Stimulated activated CD4-positive, alpha-beta T cell treated with anti-CD3 and anti-CD28 coated beads, Interleukin-12 subunit alpha, Interleukin-12 subunit beta, amount 100 ng/mL, for 24 hours (primary cell): Measurements from ENCODE around the gene COL24A1.
"Not testable (repeated sequence)": the region's sequence is repeated elsewhere in the genome, so short reads cannot be mapped to it uniquely, and the experiment has no call there.

Source experiments
- DNase-seq, 2 experiments: peaks; one replicate each; pipeline ENCODE4 v3.0.0-alpha.2; 2020; ENCODE audit warnings: low read depth in 2 of 2

Gene COL24A1

GRCh38 chr1:86153836-86154235, 2.7 kb downstream of the COL24A1 start:
- no peak for DNase-seq

DNA sequence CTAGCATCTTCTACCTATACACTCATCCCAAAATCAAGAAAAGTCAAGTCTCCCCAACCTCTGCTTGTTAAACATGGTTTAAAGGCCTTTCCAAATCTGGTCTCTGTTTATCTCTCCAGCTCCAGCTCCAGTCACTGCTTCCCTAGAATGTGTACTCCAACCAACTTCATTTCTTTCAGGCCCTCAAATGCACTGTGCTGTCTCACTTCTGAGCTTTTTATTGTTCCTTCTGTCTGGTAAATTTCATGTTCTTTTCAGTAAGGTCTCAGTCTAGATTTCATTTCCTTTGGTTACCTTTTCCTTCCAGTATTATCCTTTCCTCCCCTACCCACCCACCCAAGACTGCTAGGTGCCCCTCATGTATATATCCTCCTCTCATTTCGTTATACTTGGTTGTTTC, 3.7 kb downstream of the COL24A1 start:
- no peak for DNase-seq

GRCh38 chr1:86151427-86151826, 5.1 kb downstream of the COL24A1 start:
- DNase-seq = no peak

DNA sequence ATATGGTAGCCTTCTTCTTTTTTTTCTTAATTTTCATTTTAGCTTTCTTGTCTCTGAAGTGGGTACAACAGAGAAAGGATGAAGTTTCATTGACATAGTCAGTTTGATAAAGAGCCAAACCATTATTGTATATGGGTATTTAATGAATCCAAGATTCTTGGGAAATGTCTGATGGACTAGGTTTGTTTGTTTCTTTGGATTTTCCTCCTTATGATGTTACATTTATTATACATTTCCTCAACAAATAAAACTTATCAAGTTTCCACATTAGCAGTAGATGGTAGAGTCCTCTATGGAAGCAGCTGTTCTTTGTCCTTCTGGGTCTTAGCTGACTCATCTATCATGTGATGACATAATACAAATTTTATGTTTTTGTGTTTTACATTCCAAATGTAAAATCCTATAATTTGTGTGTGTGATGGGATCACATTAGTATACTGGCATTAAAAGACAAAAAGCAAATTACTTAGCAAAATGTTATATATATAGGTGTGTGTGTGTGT, 6.0 kb downstream of the COL24A1 start:
- no peak for DNase-seq

DNA sequence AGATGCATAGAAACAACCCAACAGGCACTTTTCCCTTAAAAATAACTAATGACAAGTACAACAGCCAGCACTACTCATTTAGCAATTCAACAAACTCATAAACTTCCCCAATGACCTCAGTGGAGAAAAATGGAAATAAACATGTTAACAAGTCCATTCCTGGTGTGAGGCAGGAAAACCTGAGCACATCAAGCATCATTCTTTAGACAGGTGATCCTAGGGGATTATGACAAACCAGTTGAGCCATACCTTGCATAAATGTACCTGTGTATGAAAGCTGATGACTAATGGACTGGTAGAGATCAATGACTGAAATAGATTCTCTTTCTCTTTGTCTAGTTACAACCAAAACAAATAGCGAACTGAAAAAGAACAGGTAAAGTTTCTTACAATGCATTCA, 7.0 kb downstream of the COL24A1 start:
- no peak for DNase-seq

DNA sequence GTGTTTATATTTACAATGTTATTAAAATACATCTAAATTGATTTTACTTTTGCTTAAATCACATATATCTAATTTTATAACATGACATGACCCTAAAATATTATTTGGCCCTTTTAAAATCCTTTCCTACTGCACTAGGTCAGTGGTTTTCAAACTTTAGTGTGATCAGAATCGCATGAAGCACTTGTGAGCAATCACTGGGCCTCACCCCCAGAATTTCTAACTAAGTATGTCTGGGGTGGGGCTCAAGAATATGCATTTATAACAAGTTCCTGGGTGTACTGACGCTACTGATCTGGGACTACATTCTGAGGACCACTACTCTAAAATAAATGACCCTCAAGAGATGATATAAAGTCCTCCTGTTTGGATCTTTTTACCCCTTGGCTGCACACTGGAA, 8.8 kb downstream of the COL24A1 start:
- DNase-seq = no peak

DNA sequence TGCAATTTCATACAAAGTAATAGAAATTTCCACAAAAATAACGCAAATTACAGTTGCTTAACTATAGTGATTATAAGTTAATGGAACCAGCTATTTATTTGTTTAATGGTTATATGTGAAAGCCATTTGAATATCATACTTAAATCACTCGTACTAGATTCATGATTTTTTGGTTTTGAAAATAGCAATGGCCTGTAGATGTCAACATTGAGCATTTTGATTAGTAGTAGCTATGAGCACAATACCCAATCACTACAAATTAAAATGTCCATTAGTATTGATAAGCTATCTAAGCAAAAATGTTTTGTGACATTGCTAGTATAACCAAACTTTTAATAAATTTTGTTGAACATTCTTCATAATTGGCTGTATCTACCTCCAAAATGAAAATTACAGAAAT, 10.0 kb downstream of the COL24A1 start:
- no peak for DNase-seq

DNA sequence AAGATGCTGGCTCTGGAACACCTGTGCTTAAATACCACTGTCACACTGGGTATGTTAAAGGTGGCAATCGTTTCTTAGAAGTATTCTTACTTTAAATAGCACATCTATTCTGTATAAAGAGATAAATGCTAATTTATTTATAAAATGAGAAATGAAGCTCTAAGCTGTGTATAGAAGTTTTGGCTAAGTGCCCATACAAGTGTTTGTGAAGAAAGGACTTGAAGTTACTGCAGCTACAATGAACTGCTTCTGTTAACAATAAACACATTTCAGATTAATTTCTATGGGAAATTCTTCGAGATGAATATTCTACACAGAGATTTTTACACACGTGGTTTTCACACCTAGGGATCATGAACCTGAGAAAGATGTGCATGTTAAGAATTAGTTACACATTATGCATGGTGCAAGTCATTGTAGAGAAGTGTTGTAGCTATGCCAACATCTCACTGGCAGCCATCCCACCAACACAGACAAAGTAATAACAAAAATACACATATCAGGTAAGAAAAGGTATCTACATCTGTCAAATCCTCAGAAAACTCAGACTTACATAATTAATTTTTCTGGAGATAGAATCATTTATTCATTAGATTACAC, 16.2 kb downstream of the COL24A1 start:
- no peak for DNase-seq

GRCh38 chr1:86138746-86139145, 17.8 kb downstream of the COL24A1 start:
- DNase-seq = no peak

- DNase-seq = no peak
Observed at GRCh38 chr1:86137436-86137835, 19.1 kb downstream of the COL24A1 start.

GRCh38 chr1:86119214-86119764, 37.3 kb downstream of the COL24A1 start:
- no peak for DNase-seq

DNA sequence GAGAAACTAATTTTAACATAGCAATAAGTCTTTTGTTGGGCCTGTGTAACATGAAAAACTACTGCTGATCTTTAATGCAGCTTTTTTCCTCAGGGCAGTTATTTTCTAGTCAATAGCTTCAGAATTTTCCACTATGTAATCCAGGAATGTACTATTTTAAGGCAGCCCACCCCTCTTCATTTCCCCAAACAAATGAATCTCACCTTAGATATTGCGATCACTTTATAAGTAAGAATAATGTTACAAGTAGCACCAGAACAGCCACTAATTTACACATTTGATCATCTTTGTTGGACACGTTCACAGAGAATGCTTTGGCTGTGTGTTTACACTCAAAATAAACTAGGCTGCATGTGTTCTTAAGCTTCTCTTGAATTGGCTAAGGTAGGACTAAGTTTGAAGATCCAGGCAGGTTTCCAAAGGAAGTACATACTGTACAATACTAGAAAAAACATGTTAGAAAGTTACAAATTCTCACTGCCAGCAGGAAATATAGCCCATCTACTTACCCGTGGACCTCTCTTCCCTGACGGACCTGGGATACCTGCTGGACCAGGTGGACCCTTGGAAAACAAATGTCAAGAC, 41.7 kb downstream of the COL24A1 start:
- no peak for DNase-seq

GRCh38 chr1:86114236-86114635, 42.3 kb downstream of the COL24A1 start:
- no peak for DNase-seq

DNA sequence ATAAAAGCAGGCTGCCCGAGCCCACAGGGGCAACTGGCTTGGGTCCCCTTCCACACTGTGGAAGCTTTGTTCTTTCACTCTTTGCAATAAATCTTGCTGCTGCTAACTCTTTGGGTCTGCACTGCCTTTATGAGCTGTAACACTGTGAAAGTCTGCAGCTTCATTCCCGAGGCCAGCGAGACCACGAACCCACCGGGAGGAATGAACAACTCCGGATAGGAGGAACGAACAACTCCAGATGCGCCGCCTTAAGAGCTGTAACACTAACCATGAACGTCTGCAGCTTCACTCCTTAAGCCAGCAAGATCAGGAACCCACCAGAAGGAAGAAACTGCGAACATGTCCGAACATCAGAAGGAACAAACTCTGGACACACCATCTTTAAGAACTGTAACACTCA, 45.0 kb downstream of the COL24A1 start:
- not testable (repeated sequence) for DNase-seq

GRCh38 chr1:86110451-86111129, 46.0 kb downstream of the COL24A1 start:
- no peak for DNase-seq

DNA sequence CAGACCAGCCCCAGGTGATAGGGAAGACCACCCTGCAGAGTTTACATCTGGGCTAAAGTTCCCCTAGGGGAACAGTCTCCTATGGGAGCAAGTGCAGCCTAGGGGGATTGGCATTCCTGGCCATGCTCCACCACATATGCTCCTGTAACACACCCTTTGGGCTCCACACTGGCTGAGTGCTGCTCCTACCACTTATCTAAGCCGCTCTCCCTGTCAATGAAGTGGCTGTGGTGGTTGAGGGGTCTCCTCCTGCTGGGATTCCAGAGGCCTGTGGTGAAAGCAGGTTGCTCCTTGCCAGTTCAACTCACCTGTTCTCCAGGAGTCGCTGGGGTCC, 51.1 kb downstream of the COL24A1 start:
- no peak for DNase-seq

- no peak for DNase-seq
Observed at GRCh38 chr1:86104606-86105532, 51.7 kb downstream of the COL24A1 start.

- no peak for DNase-seq
Observed at GRCh38 chr1:86101616-86102015, 55.0 kb downstream of the COL24A1 start.

DNA sequence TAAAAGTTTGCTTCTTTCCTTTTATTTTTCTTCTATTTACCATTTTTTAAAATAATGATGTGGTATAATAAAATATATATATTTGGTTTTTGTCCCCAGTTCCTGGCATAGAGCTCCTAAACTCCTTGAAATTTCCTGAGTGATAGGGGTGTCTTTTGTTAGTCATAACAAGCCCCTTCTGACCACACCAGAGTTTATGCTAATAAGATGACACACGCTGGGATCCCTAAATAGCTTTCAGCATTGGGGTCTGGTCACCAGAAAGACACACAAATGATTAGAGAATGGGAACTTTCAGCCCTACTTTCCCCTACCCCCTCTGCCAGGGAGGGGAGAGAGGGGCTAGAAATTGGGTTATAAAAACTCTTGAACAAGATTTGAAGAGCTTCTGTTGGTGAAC, 56.2 kb downstream of the COL24A1 start:
- DNase-seq = no peak

GRCh38 chr1:86089765-86090164, 66.8 kb downstream of the COL24A1 start:
- no peak for DNase-seq

DNA sequence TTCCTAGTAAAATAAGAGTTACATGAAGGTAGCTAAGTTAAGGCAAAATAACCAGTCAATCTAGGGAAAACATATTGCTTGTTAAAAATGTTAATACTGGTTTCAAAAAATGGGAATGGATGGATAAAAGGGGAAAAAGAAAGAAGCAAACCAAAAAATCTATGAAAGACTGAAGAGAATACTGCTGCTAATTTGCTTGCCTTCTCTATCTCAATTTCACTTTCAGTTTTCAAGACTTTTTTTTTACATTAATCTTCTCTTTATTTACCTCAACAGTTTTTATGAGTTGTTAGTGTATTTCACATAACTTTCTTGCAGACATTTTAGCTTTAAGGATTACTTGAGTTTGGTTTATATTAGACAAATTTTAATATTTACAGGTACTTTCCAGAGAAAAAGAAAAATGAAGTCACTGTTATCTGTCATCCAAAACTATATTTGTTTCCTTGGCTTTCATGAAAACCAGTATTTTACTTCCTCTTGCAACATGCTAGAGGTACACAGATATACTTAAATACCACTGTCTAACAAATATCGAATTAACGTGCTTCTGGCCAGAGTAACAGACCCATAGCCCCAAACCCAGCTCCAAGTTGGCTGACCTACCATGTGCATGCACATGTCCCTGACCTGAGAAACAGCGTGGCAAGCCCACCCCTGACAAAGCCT, 70.7 kb downstream of the COL24A1 start:
- DNase-seq = no peak
